Transverse colon (tissue), 4 donors: ENCODE data around the gene CAPN11. TPM values are rescaled to one million over a fixed set of nuclear protein-coding genes. Genes with fewer than 3 reads are reported as not detected.

Source experiments
- DNase-seq: peaks from one replicate; pipeline ENCODE4 v3.0.0-alpha.2; 2019
- H3K27ac ChIP-seq, 4 donors: fragments of 200-600 bp; sonication (generic); 2 replicates each; pipeline ENCODE4 v1.5.1; 2016 to 2018; ENCODE audit warnings: inconsistent platforms in 4 of 4
- H3K27me3 ChIP-seq: fragments of 200-600 bp; sonication (generic); 2 replicates; pipeline ENCODE4 v1.5.1; 2017; ENCODE audit warnings: inconsistent platforms
- H3K36me3 ChIP-seq, 4 donors: fragments of 200-600 bp; sonication (generic); 2 replicates each; pipeline ENCODE4 v1.5.1; 2017 to 2019; ENCODE audit warnings: inconsistent platforms in 4 of 4
- H3K4me1 ChIP-seq, 4 donors: fragments of 200-600 bp; sonication (generic); 2 replicates each; pipeline ENCODE4 v1.5.1; 2017 to 2020; ENCODE audit warnings: inconsistent platforms in 4 of 4
- H3K4me3 ChIP-seq, 4 donors: fragments of 200-600 bp; sonication (generic); 1 replicate in 1 of 4; 2 replicates in 3 of 4; pipeline versions ENCODE4 v1.5.1 to v1.6.1; 2017 to 2019; ENCODE audit warnings: inconsistent platforms in 4 of 4
- H3K9me3 ChIP-seq, 2 donors: fragments of 200-600 bp; sonication (generic); 2 replicates each; pipeline ENCODE4 v1.5.1; 2017 to 2019; ENCODE audit warnings: inconsistent platforms in 2 of 2
- EP300 ChIP-seq: sonication (generic); formaldehyde crosslinking; IDR thresholded peaks from one replicate; pipeline ENCODE4 v1.6.1; 2017; ENCODE audit warnings: antibody characterized with exemption, low read depth
- POLR2A ChIP-seq: fragments of 450-650 bp; IDR thresholded peaks from one replicate; pipeline ENCODE4 v1.6.1; 2016; ENCODE audit warnings: antibody characterized with exemption, mild to moderate bottlenecking, moderate library complexity
- POLR2AphosphoS5 ChIP-seq, 3 donors: sonication (generic); formaldehyde crosslinking; IDR thresholded peaks; one replicate each; pipeline ENCODE4 v1.6.1; 2016; ENCODE audit warnings: antibody characterized with exemption in 3 of 3
- WGBS, 2 donors: methylation state at CpG; one replicate each; pipeline ENCODE4 v1.1.5; 2018; ENCODE audit warnings: low coverage in 1 of 2; 5-methylcytosine and 5-hydroxymethylcytosine counted together
- in situ Hi-C, 4 donors: fragments of 200-750 bp; cut with MboI; loops; one replicate each; pipeline versions ENCODE4 v1.15.0 to v1.15.1; 2017; ENCODE audit warnings: low sequenced_read_pairs in 3 of 4, low pct_ligation_motif_present in 1 of 4, low pct_unique_long_range_greater_than_20kb in 1 of 4
- intact Hi-C: fragments of 100-400 bp; cut with DNase I; formaldehyde crosslinking; loops from one replicate; pipeline ENCODE4 v1.15.1; 2023; ENCODE audit warnings: low total_unique reads
- total RNA-seq, 4 donors: library from RNA; depleted of rRNA; stranded (reverse); fragments of >200 nt; gene quantifications; one replicate each; pipeline ENCODE4 v1.1.0, GENCODE V29; 2016
- TF ChIP-seq, protein P1 (sequence below), 5 experiments: fragments of 200-600 bp in 3 of 5; fragments of 450-650 bp in 2 of 5; sonication (generic) in 3 of 5; IDR thresholded peaks; 1 replicate in 2 of 5; 2 replicates in 3 of 5; pipeline ENCODE4 v1.5.1; 2016 to 2017; ENCODE audit warnings: antibody characterized with exemption in 5 of 5, inconsistent platforms in 3 of 5, mild to moderate bottlenecking in 2 of 5, moderate library complexity in 1 of 5

Gene CAPN11
- total RNA-seq, 4 donors from 2014 or later: 1.6 to 19.8 (median 4.9) TPM; not detected in 1

DNA sequence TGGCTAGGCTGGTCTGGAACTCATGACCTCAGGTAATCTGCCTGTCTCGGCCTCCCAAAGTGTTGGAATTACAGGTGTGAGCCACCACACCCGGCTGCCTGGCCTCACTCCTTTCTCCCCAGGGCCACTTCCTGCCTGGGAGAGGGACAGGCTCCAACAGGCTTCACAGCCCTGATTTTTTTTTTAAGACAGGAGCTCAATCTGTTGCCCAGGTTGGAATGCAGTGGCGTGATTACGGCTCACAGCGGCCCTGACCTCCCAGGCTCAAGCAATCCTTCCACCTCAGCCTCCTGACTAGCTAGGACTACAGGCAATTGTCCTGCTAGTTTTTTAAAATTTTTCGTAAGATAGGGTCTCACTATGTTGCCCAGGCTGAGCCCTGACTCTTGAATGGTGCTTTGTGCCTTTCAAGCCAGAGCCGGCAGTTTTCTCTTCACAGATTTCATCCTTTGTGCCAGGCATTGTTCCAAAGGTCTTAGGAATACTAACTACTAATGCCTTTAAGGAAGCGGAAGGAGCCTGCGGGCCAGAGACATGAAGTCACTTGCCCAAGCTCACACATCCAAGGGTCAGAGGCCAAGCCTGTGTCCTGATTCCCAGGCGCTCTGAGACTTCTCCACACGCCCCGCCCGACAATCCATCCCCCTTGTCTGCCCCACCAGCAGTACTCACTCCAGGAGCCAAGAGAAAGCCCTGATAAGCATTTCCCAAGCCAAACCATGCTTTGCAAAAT lies 19.2 kb downstream of the CAPN11 start:
- no peak for TF ChIP-seq POLR2AphosphoS5 (IDR thresholded peaks at IDR 0.05)
- TF ChIP-seq EP300: no peak
- TF ChIP-seq, protein P1, sequence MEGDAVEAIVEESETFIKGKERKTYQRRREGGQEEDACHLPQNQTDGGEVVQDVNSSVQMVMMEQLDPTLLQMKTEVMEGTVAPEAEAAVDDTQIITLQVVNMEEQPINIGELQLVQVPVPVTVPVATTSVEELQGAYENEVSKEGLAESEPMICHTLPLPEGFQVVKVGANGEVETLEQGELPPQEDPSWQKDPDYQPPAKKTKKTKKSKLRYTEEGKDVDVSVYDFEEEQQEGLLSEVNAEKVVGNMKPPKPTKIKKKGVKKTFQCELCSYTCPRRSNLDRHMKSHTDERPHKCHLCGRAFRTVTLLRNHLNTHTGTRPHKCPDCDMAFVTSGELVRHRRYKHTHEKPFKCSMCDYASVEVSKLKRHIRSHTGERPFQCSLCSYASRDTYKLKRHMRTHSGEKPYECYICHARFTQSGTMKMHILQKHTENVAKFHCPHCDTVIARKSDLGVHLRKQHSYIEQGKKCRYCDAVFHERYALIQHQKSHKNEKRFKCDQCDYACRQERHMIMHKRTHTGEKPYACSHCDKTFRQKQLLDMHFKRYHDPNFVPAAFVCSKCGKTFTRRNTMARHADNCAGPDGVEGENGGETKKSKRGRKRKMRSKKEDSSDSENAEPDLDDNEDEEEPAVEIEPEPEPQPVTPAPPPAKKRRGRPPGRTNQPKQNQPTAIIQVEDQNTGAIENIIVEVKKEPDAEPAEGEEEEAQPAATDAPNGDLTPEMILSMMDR (IDR thresholded peaks at IDR 0.05): no peak
- TF ChIP-seq POLR2A: no peak
- in situ Hi-C loops (loop anchor here in 1 of 4 donors (10.0 kb wide), 1 partner anchor 57 kb away; no protein-coding TSS in a partner anchor), intact Hi-C loops (loop anchor here (2.0 kb wide), 1 partner anchor 37 kb away; no protein-coding TSS in a partner anchor)
- Histone ChIP-seq H3K27me3 (no peaks in the 10 kb centered on the region), H3K4me3 (no peak overlapping the region), H3K4me1 (peaks cover 0 to under 1% (median 0%) of the 10 kb centered on the region in 4 donors), H3K27ac (peak overlapping the region in 2 of 4 donors; percentile 10 to 33), H3K9me3 (no peaks in the 10 kb centered on the region), H3K36me3 (no peaks in the 10 kb centered on the region)
- peak; percentile 31 for DNase-seq
- 81 to 83% methylated on average over 2 to 13 of the region's 13 CpGs for WGBS, 2 donors

DNA sequence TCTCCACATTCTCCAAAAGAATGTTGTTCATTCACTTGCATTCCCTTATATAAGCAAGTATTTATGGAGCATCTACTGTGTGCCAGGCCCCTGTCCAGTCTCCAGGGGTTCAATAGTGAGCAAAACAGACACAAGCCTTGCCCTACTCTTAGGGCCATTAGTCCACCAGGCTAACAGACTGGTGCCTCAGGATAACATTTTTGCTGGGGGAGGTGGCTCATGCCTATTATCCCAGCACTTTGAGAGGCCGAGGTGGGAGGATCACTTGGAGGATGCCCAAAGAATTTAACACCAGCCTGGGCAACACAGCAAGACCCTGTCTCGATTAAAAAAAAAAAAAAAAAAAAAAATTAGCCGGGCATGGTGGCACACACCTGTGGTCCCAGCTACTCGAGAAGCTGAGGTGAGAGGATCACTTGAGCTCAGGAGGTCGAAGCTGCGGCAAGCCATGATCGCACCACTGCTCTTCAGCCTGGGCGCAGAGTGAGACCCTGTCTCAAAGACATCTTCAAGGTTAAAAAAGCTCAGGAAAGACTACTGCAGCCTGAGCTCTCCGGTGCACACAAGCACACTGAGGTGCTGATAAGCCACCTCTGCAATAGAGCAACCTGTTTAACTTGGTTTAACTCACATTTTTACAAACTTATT lies 19.9 kb downstream of the CAPN11 start:
- no peak for TF ChIP-seq POLR2AphosphoS5 (IDR thresholded peaks at IDR 0.05)
- TF ChIP-seq, protein P1 (IDR thresholded peaks at IDR 0.05): no peak
- no peak for TF ChIP-seq EP300
- no peak for TF ChIP-seq POLR2A
- H3K4me1 ChIP-seq: no peaks in the 10 kb centered on the region
- intact Hi-C loops: loop anchor here (2.0 kb wide), 1 partner anchor 36 kb away; no protein-coding TSS in a partner anchor
- WGBS, 2 donors: 94% methylated on average over 9 of the region's 9 CpGs; no CpG with 5 or more reads in 1 of the 2 donors
- H3K27ac ChIP-seq: no peak overlapping the region
- no peak overlapping the region for H3K4me3 ChIP-seq
- H3K36me3 ChIP-seq: no peaks in the 10 kb centered on the region
- H3K9me3 ChIP-seq: no peaks in the 10 kb centered on the region
- no peak for DNase-seq
- in situ Hi-C loops: loop anchor here in 1 of 4 donors (10.0 kb wide), 1 partner anchor 56 kb away; no protein-coding TSS in a partner anchor
- no peaks in the 10 kb centered on the region for H3K27me3 ChIP-seq

DNA sequence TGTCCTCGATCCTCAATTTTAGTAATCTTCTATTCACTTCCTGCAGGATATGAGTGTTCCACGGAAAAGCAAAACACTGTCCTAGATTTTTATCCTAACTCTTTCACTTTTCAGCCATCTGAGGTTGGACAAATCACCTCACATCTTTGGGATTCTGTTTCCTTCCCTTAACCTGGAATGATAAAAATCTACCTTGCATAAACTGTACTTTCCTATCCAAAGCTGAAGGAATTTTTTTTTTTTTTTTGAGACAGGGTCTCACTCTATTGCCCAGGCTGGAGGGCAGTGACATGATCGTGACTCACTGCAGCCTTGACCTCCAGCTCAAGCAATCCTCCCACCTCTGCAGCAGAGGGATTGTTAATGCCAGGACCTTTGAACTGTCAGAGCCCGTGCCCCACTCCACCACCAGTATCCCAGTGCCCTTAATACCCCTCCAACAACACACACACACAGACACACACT lies 20.5 kb downstream of the CAPN11 start:
- Histone ChIP-seq H3K4me1 (no peaks in the 10 kb centered on the region), H3K27ac (no peak overlapping the region), H3K4me3 (no peak overlapping the region), H3K27me3 (no peaks in the 10 kb centered on the region), H3K9me3 (no peaks in the 10 kb centered on the region), H3K36me3 (no peaks in the 10 kb centered on the region)
- WGBS, 2 donors: 45 to 49% methylated on average over 3 to 4 of the region's 4 CpGs
- TF ChIP-seq EP300 (no peak), POLR2AphosphoS5 (IDR thresholded peaks at IDR 0.05) (no peak), POLR2A (no peak)
- TF ChIP-seq, protein P1 (IDR thresholded peaks at IDR 0.05): no peak
- intact Hi-C loops: loop anchor here (2.0 kb wide), 1 partner anchor 36 kb away; no protein-coding TSS in a partner anchor
- DNase-seq: no peak
- in situ Hi-C loops: loop anchor here in 1 of 4 donors (10.0 kb wide), 1 partner anchor 56 kb away; no protein-coding TSS in a partner anchor

DNA sequence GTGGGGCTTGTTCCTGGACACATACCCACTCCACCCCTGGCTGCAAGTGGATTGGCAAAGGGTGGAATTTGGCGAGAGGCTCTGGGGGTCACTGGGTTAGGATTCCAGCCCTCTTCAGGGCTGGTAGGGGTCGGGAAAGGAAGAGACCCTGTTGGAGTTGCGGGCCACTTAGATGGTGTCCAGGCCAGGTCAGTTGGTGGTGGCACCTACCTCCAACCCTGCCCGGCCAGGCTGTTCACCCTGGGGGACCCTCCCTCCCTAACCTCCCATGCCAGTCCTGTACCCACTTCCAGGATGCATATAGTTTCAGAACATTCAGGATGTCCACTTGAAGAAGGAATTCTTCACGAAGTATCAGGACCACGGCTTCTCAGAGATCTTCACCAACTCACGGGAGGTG lies 21.0 kb downstream of the CAPN11 start:
- Histone ChIP-seq H3K4me3 (no peak overlapping the region), H3K27me3 (no peaks in the 10 kb centered on the region), H3K36me3 (no peaks in the 10 kb centered on the region), H3K4me1 (peaks cover 0 to 2% (median 0%) of the 10 kb centered on the region in 4 donors), H3K9me3 (no peaks in the 10 kb centered on the region), H3K27ac (no peak overlapping the region)
- WGBS, 2 donors: 82 to 100% methylated on average over 1 to 7 of the region's 7 CpGs
- DNase-seq: no peak
- in situ Hi-C loops (loop anchor here in 1 of 4 donors (10.0 kb wide), 1 partner anchor 55 kb away; no protein-coding TSS in a partner anchor), intact Hi-C loops (loop anchor here (2.0 kb wide), 1 partner anchor 35 kb away; no protein-coding TSS in a partner anchor)
- TF ChIP-seq POLR2AphosphoS5 (IDR thresholded peaks at IDR 0.05): no peak
- TF ChIP-seq, protein P1 (IDR thresholded peaks at IDR 0.05): no peak
- no peak for TF ChIP-seq EP300
- no peak for TF ChIP-seq POLR2A
